ENCODE measurements around the gene METTL8.

The METTL8 gene

DNA sequence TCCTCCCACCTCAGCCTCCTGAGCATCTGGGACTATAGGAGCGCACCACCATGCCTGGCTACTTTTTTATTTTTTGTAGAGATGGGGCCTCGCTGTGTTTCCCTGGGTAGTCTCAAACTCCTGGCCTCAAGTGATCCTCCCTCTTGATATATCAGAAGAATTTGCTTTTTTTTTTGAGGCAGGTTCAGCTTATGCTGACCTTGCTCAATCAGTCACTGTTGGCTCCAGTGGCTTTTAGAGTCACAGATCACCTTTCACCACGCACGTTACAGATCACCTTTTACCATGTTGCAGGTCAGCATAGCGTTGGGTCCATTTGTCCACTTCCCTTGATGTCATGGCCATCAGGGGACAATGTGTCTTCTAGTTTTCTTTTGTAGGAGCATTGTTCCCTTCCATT, 36.3 kb upstream of the METTL8 start:
- TF ChIP-seq, protein P1, sequence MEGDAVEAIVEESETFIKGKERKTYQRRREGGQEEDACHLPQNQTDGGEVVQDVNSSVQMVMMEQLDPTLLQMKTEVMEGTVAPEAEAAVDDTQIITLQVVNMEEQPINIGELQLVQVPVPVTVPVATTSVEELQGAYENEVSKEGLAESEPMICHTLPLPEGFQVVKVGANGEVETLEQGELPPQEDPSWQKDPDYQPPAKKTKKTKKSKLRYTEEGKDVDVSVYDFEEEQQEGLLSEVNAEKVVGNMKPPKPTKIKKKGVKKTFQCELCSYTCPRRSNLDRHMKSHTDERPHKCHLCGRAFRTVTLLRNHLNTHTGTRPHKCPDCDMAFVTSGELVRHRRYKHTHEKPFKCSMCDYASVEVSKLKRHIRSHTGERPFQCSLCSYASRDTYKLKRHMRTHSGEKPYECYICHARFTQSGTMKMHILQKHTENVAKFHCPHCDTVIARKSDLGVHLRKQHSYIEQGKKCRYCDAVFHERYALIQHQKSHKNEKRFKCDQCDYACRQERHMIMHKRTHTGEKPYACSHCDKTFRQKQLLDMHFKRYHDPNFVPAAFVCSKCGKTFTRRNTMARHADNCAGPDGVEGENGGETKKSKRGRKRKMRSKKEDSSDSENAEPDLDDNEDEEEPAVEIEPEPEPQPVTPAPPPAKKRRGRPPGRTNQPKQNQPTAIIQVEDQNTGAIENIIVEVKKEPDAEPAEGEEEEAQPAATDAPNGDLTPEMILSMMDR (IDR thresholded peaks at IDR 0.05; ENCODE audit: control insufficient read depth, insufficient read depth, low read depth, low read length, missing control alignments): no peak
- DNase-seq (ENCODE audit: low read depth): no peak
- H3K4me3 ChIP-seq (ENCODE audit: control insufficient read depth, low read depth, low read length): no peak overlapping the region

DNA sequence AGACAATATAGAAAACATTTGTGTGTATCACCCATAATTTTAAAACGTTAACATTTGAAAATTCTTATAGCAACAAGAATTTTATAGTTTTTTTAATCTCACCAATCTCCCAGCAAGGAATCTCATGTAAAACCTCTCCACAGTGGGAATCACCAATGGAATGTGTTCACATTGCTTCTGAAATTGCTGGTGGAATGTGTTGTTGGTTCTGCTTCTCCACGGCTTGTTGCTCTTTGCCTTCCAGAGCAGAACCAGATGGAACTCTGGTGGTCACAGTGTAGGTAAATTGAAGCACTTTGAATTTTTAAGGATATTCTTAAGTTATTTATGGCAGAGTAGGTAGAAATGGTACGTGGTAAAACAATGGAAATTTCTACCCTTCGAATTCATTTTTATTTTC, 35.4 kb upstream of the METTL8 start:
- DNase-seq (ENCODE audit: low read depth): peak; percentile 2
- TF ChIP-seq, protein P1 (IDR thresholded peaks at IDR 0.05; ENCODE audit: control insufficient read depth, insufficient read depth, low read depth, low read length, missing control alignments): no peak

DNA sequence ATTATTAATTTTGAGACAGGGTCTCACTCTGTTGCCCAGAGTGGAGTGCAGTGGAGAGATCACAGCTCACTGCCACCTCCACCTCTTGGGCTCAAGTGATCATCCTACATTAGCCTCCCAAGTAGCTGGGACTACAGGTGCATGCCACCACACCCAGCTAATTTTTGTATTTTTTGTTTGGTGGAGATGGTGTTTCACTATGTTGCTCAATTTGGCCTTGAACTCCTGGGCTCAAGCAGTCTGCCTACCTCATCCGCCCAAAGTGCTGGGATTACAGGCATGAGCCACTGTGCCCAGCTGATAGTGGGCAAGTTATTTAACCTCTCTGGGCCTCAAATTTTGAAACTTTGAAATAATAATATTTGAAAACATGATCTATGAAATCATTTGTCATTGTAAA, 26.7 kb upstream of the METTL8 start:
- no peak for DNase-seq (ENCODE audit: low read depth)
- H3K4me3 ChIP-seq (ENCODE audit: control insufficient read depth, low read depth, low read length): no peak overlapping the region
- TF ChIP-seq, protein P1 (IDR thresholded peaks at IDR 0.05; ENCODE audit: control insufficient read depth, insufficient read depth, low read depth, low read length, missing control alignments): no peak

More for the DNA sequence above, 35.4 kb upstream of the METTL8 start:
- H3K4me3 ChIP-seq (ENCODE audit: control insufficient read depth, low read depth, low read length): no peak overlapping the region

DNA sequence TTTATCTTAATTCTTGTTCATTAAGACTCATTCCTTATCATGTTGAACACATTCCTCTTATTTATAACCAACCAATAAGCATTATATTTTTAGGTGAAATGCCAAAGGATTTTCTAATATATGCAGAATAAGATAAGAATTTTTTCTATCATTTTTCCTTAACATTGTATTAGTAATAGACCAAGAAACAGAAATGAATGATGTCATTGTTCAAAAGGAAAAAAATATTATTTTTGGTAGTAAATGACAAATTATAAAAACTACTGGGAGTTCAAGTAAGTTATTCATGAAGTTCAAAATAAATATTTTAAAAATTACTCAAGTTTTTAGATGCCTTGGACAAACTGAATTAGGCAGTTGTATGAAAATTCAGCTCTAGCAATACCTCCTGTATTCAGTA, 25.7 kb upstream of the METTL8 start:
- H3K4me3 ChIP-seq (ENCODE audit: control insufficient read depth, low read depth, low read length): no peak overlapping the region
- TF ChIP-seq, protein P1 (IDR thresholded peaks at IDR 0.05; ENCODE audit: control insufficient read depth, insufficient read depth, low read depth, low read length, missing control alignments): no peak
- DNase-seq (ENCODE audit: low read depth): no peak

DNA sequence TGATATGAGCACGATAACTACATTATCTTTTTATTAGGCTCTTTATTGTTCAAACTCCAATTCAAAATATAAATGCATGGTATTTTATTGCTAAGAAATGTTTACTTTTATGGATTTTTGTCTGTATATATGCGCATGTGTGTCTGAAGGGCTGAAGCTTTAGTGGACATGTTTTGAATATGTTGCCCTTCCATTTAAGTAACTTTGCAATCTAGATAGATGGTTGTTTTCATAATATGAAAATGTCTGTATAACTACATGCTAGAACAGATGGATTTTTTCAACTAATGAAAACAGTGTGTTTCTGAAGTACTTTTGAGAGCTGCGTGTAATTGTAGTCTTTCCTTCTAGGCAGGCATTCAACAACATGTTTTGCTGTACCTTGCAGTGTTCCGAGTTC, 19.0 kb upstream of the METTL8 start:
- H3K4me3 ChIP-seq (ENCODE audit: control insufficient read depth, low read depth, low read length): no peak overlapping the region
- TF ChIP-seq, protein P1 (IDR thresholded peaks at IDR 0.05; ENCODE audit: control insufficient read depth, insufficient read depth, low read depth, low read length, missing control alignments): no peak
- DNase-seq (ENCODE audit: low read depth): no peak

DNA sequence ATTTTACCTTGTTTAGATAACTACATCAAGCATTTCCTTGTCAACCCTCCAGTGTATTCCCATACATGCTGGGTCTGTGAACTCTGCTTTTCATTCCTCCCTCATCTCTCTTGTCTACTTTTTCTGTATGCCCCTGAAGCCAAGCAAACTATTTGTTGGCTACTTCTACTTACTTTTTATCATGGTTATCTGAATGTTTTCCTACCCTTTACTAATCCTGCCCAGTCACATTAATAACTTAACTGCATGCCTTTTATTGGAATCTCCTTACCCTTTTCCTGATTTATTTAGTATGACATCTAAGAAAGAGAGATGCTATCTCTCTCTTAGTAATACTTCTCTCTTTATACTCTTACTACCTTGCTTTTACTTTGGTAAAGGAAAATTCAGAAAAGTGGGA, 17.3 kb upstream of the METTL8 start:
- no peak for DNase-seq (ENCODE audit: low read depth)
- no peak overlapping the region for H3K4me3 ChIP-seq (ENCODE audit: control insufficient read depth, low read depth, low read length)
- TF ChIP-seq, protein P1 (IDR thresholded peaks at IDR 0.05; ENCODE audit: control insufficient read depth, insufficient read depth, low read depth, low read length, missing control alignments): no peak

DNA sequence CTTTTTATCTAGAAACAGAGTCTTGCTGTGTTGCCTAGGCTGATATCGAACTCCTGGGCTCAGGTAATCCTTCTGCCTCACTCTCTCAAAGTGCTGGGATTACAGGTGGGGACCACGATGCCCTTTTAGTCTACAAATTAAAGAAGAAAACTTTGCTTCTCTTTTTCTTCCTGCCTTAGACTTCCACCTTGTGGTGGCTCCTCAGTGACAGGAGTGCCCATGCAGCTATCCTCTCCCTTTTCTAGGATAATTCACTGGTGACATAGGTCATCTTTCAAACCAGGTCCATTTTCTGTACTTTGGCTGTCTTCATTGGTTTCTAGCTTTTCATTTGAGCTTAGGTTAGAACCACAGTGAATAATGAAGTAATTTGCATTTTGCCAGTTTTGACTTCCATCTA, 13.9 kb upstream of the METTL8 start:
- H3K4me3 ChIP-seq (ENCODE audit: control insufficient read depth, low read depth, low read length): no peak overlapping the region
- TF ChIP-seq, protein P1 (IDR thresholded peaks at IDR 0.05; ENCODE audit: control insufficient read depth, insufficient read depth, low read depth, low read length, missing control alignments): no peak
- no peak for DNase-seq (ENCODE audit: low read depth)

All from AG09309 (cell line).